Activated naive CD4-positive, alpha-beta T cell treated with Interleukin-2 at 50 U/mL for 16 hours (primary cell): ENCODE measurements around the gene SCRN1.

Experiments
- DNase-seq: peaks from one replicate; pipeline ENCODE4 v3.0.0-alpha.2; 2020

SCRN1 gene

GRCh38 chr7:30001998-30002397, 12.4 kb upstream of the SCRN1 start:
- DNase-seq: no peak

DNA sequence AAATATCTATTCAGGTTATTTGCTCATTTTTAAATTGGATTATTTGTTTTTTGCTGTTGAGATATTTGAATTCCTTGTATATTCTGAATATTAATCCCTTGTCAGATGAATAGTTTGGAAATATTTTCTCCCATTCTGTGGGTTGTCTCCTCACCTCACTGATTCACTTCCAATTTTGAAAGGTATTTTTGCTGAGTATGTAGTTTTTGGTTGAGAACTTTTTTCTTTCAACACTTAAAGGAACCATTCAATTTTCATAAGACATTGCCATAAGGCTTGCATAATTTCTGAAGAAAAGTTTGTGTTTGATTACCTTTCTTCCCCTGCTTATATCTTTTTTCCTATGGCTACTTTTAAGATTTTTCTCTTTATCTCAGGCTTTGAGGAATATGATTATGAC, 8.9 kb upstream of the SCRN1 start:
- no peak for DNase-seq

DNA sequence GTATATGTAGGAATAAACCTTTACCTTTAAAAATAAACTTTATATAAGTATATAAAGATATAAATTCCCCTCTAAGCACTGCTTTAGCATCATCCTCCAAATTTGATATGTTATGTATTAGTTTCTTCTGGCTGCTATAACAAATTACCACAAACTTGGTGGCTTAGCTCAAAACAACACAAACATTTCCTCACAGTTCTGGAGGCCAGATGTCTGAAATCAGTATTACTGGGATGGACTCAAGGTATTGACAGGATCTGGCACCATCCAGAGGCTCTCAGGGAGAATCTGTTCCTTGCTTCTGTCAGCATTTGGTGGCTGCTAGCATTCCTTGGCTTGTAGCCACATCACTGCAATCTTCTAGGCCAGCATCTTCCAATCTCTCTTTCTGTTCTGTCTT, 6.7 kb upstream of the SCRN1 start:
- no peak for DNase-seq

- DNase-seq: no peak
Measured at GRCh38 chr7:29995652-29996051, 6.1 kb upstream of the SCRN1 start.

DNA sequence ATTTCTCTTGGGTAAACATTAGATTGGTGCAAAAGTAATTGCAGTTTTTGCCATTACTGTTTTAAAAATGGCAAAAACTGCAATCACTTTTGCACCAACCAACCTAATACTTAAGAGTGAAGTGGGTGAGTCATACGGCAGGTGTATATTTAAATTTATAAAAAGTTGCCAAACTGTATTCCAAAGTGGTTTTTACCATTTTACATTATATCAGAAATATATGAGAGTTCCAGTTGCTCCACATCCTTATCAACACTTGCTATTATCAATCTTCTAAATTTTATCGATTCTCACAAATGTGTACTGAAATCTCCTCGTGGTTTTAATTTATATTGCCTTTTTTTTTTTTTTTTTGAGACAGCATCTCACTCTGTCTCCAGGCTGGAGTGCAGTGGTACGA, 3.5 kb upstream of the SCRN1 start:
- no peak for DNase-seq

DNA sequence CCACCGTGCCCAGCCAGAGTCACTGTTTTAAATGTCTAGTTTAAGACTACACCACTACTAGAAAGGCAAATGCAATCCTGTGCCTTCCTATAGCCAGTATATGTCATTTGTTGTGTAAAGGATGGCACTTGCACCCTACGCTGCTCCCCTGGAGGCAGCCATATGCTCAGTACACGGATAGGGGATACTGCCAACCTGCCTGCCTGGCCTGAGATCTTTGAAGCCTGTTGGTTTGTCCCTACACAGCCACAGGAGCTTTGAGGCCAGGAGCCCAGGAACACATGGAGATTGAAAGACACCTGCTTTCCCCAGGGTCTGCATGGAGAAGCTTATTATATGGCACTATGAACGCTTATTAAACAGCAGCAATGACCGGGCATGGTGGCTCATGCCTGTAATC, 2.3 kb upstream of the SCRN1 start:
- no peak for DNase-seq

GRCh38 chr7:29990931-29991330, 1.3 kb upstream of the SCRN1 start:
- no peak for DNase-seq

- DNase-seq: peak; percentile 8
Measured at GRCh38 chr7:29988424-29989256, 961 bp downstream of the SCRN1 start.

DNA sequence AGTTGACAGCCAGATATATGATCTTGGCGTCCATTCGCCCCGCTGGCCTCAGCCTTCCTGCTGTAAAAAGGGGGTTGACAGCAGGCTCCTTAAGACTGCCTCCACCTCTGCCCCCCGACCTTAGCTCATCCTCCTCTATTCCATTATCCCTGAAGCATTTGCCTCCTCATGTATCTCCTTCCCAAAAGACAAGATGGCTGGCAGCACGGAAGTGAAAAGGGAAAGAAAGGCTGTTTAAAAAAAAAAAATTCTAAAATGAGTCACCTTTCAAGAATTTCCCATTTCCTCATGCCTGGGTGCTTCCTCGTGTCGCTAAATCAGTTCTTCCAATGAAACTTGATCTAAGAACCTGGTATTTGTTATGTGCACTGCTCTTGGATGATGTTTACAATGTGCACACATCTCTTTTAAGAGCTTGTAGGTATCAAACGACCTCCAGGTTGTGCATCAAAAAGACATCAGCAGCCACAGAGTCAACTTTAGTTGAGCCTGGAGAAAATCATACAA, 1.7 kb downstream of the SCRN1 start:
- DNase-seq: no peak

DNA sequence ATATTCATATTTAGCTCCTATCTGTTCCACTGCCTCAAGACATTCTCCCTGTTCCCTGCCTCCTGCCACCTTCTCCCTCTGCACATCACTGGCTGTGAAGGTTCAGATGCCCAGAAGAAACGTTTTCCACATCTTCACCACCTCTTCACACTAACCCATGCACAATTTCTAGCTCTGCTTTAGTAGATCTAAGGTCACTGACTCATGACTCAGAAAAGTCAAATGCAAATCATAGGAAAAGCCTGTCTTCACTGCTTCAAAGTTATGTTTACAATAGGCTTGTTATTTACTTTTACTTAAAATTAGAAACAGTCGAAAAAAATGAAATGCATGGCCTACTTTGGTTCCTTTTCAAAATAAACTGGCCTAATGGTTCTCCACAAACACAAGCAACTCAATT, 2.5 kb downstream of the SCRN1 start:
- no peak for DNase-seq

- no peak for DNase-seq
Measured at GRCh38 chr7:29980151-29980550, 9.4 kb downstream of the SCRN1 start.

DNA sequence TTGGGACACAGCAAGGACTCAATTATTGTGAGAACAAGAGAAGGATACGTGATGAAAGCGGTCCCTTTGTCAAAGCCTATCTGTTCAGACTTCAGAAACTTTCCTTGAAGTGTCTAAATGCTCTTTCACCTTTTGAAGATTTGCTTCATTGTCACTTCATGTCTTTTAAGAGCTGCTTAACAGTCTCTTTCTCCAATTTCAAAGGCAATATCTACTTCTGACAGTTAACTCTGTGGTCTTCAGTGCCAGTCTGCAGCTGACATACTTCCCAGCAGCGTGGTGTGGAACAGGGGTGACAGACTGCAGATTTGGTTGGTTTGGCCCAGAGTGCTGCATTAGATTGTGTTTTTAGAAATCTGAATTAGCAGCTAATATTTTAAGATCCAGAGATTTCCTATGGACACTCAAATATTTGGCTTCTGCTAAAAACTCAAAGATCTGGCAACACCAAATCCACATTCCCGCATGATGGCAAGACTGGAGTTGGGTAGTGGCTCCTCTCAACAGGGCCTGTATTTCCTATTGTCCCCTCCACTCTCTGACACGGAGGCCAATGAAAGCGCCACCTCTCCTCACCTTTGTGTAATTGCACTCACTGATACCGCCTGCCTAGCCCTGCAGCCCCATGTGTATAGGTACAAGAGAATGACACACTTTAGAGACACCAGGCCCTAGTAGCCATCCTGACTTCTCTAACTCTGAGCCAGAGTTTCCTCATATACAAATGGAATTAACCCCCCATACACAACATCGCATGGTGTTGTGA, 11.5 kb downstream of the SCRN1 start:
- DNase-seq: no peak

- no peak for DNase-seq
Measured at GRCh38 chr7:29976673-29977415, 12.8 kb downstream of the SCRN1 start.

DNA sequence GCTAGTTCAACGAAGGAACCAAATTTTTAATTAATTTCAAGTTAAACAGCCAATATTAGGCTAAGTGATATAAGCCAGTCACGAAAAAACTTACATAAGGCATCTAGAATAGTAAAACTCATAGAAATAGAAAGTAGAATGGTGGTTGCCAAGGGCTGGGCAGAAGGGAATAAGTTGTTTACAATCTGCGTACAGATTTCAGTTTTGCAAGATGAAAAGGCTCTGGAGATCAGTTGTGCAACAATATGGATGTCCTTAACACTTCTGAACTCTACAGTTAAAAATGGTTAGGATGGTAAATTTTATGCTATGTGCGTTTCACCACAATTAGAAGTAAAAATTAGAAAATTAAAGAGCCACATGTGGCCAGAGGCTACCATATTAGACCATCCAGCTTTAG, 13.3 kb downstream of the SCRN1 start:
- no peak for DNase-seq

- DNase-seq: no peak
Measured at GRCh38 chr7:29975561-29975960, 14.0 kb downstream of the SCRN1 start.

DNA sequence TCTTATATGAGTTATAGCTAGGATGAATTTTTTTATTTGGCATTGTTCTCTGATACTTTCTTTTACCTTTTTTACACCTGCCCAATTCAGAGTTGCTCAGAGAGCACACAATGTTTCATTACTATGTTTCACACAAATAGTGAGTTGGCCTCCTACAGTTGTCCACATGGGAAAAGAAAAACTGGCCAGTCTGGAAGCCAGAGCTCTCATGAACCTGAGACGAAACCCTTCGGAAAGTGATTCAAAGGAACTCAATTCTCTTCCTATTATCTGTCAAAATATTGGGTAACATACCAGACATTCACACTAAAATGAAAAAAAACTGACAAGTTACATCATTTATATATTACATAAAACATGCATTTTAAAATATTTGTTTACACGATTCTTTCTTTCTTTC, 15.3 kb downstream of the SCRN1 start:
- DNase-seq: no peak

DNA sequence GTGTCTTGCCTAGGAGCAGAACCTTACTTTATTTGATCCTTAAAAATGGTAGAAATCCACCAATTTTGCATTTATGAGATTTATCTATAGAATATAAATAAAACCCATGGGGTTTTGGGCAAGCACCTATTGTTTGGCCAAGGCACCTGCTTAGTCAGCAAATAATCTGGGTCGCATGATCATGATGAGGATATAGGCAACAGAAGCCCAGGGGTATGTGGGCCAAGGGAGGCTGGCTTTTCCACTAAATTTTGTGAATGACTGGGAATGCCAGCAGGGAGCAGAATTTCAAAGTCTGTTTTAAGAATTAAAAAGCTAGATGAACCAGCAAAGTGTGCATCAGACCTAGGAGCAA, 17.3 kb downstream of the SCRN1 start:
- no peak for DNase-seq

- DNase-seq: no peak
Measured at GRCh38 chr7:29971566-29972314, 17.9 kb downstream of the SCRN1 start.

GRCh38 chr7:29970158-29970557, 19.4 kb downstream of the SCRN1 start:
- DNase-seq: no peak

DNA sequence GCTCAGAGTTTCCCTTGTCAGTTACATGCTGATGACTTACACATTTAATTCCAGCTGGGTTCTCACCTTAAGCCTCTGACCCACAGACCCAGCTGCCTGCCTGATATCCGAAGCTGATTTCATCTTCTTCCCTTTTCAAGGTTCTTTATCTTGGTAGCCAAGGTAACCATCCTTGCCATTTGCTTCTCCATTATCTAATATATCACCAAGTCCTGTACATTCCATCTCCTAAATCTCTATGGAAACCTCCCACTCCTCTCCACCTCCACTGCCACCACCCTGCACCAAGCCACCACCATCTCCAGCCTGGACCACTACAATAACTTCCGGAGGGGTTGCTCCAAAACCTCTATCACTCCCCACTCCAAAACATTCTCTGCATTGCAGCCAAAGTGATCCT, 19.9 kb downstream of the SCRN1 start:
- DNase-seq: no peak

- no peak for DNase-seq
Measured at GRCh38 chr7:29968683-29969395, 20.8 kb downstream of the SCRN1 start.

DNA sequence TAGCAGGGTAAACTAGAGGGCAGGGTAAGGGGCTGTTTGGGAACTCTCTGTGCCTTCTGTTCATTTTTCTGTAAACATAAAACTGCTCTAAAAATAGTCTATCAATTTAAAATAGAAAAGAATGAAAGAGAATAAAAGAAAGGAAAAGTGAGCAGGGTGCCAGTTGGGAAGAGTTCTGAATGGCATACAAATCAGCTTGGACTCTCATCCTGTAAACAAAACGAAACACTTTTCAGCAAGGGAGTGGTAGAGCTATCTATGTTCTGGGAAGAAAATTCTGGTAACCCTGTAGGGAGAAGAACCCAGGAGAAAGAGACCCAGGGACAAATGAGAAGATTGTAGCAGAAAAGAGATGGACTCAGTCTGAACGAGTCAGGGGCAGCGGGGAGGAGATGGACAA, 24.6 kb downstream of the SCRN1 start:
- DNase-seq: no peak
